ENCODE data around the gene KCNMB4. TPM values are rescaled to one million over a fixed set of nuclear protein-coding genes. Genes with fewer than 3 reads are reported as not detected.

KCNMB4 gene
- total RNA-seq, 1 experiment from 2014 or later = 1.9 TPM

DNA sequence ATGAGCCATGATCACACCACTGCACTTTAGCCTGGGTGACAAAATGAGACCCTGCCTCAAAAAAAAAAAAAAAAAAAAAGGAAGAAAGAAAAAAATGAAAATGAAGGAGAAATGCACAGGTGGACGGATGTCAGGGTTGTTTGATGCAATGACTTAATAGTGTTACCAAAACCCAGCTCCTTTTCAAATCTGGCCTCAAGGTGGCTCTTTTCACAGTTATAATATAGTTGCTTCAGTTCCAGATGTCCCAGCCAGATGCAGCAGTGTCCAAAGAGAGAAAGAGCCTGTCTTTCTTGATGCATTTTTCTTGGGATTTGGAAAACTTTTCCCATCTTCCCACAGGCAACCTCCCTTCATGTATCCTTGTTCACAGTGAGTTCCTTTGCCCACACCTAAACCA is 36.5 kb downstream of the KCNMB4 start:
- H3K36me3 ChIP-seq (ENCODE audit: insufficient read depth, low read length, poor library complexity, severe bottlenecking) = no peaks in the 10 kb centered on the region
- ChIA-PET POLR2A (ENCODE audit: low non-redundant PET) (no interaction called here), CTCF (interaction anchor here (1.1 kb wide), 1 partner anchor 174 kb away, joined by 4 read pairs; no protein-coding TSS in a partner anchor)
- no peak overlapping the region for H3K4me3 ChIP-seq (ENCODE audit: low read depth, low read length, poor library complexity, severe bottlenecking)
- H3K4me1 ChIP-seq (ENCODE audit: insufficient read depth, low read length, poor library complexity, severe bottlenecking) = no peaks in the 10 kb centered on the region
- no peaks in the 10 kb centered on the region for H3K27me3 ChIP-seq (replicated peaks; ENCODE audit: insufficient read depth, low read depth, low read length, poor library complexity)
- intact Hi-C loops (cut with micrococcal nuclease; ENCODE audit: unreplicated experiment) = no loop called here
- no peaks in the 10 kb centered on the region for H3K9me3 ChIP-seq (ENCODE audit: low read depth, low read length, poor library complexity, severe bottlenecking)
- no peak for TF ChIP-seq EZH2 (IDR thresholded peaks at IDR 0.05; ENCODE audit: borderline replicate concordance, low read depth, low read length, poor library complexity, severe bottlenecking)
- TF ChIP-seq, protein P1, sequence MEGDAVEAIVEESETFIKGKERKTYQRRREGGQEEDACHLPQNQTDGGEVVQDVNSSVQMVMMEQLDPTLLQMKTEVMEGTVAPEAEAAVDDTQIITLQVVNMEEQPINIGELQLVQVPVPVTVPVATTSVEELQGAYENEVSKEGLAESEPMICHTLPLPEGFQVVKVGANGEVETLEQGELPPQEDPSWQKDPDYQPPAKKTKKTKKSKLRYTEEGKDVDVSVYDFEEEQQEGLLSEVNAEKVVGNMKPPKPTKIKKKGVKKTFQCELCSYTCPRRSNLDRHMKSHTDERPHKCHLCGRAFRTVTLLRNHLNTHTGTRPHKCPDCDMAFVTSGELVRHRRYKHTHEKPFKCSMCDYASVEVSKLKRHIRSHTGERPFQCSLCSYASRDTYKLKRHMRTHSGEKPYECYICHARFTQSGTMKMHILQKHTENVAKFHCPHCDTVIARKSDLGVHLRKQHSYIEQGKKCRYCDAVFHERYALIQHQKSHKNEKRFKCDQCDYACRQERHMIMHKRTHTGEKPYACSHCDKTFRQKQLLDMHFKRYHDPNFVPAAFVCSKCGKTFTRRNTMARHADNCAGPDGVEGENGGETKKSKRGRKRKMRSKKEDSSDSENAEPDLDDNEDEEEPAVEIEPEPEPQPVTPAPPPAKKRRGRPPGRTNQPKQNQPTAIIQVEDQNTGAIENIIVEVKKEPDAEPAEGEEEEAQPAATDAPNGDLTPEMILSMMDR (conservative IDR thresholded peaks at IDR 0.05; ENCODE audit: low read depth, low read length) = 0 out of 2 replicates have a peak, but pooled peaks have one; percentile 20
- H3K27ac ChIP-seq (ENCODE audit: low read depth, low read length, poor library complexity, severe bottlenecking) = no peak overlapping the region
- peak; percentile 13 for DNase-seq (ENCODE audit: low spot score)
- no TSS peak for BruUV-seq (replicated peaks)

DNA sequence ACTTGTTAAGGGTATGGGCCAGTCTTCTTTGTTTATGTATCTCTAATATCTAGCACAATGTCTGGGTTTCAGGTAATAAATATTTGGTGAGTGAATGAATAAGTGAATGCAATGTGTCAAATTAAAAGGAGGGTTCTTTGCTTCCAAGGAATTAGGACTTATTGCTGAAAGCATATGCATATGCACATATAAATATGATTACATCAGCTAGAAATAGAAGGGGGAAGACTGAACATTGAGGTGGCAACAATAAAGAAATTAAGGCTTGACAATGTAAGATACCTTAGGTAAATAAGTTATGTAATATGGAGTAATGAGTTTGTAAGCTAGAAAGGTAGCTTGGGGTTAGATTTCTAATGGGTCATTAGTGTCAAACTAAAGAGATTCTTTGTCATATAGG is 37.7 kb downstream of the KCNMB4 start:
- no peak overlapping the region for H3K4me3 ChIP-seq (ENCODE audit: low read depth, low read length, poor library complexity, severe bottlenecking)
- no peaks in the 10 kb centered on the region for H3K36me3 ChIP-seq (ENCODE audit: insufficient read depth, low read length, poor library complexity, severe bottlenecking)
- no peaks in the 10 kb centered on the region for H3K9me3 ChIP-seq (ENCODE audit: low read depth, low read length, poor library complexity, severe bottlenecking)
- BruUV-seq (replicated peaks) = no TSS peak
- DNase-seq (ENCODE audit: low spot score) = no peak
- POLR2A ChIA-PET (ENCODE audit: low non-redundant PET) = no interaction called here
- intact Hi-C loops (cut with micrococcal nuclease; ENCODE audit: unreplicated experiment) = no loop called here
- H3K4me1 ChIP-seq (ENCODE audit: insufficient read depth, low read length, poor library complexity, severe bottlenecking) = no peaks in the 10 kb centered on the region
- TF ChIP-seq, protein P1 (conservative IDR thresholded peaks at IDR 0.05; ENCODE audit: low read depth, low read length) = no peak
- TF ChIP-seq EZH2 (IDR thresholded peaks at IDR 0.05; ENCODE audit: borderline replicate concordance, low read depth, low read length, poor library complexity, severe bottlenecking) = no peak
- no peaks in the 10 kb centered on the region for H3K27me3 ChIP-seq (replicated peaks; ENCODE audit: insufficient read depth, low read depth, low read length, poor library complexity)
- CTCF ChIA-PET = no interaction called here
- no peak overlapping the region for H3K27ac ChIP-seq (ENCODE audit: low read depth, low read length, poor library complexity, severe bottlenecking)

- Histone ChIP-seq H3K9me3 (ENCODE audit: low read depth, low read length, poor library complexity, severe bottlenecking) (no peaks in the 10 kb centered on the region), H3K4me1 (ENCODE audit: insufficient read depth, low read length, poor library complexity, severe bottlenecking) (no peaks in the 10 kb centered on the region), H3K27me3 (replicated peaks; ENCODE audit: insufficient read depth, low read depth, low read length, poor library complexity) (no peaks in the 10 kb centered on the region), H3K27ac (ENCODE audit: low read depth, low read length, poor library complexity, severe bottlenecking) (no peak overlapping the region), H3K4me3 (ENCODE audit: low read depth, low read length, poor library complexity, severe bottlenecking) (no peak overlapping the region), H3K36me3 (ENCODE audit: insufficient read depth, low read length, poor library complexity, severe bottlenecking) (no peaks in the 10 kb centered on the region)
- ChIA-PET POLR2A (ENCODE audit: low non-redundant PET) (no interaction called here), CTCF (no interaction called here)
- no TSS peak for BruUV-seq (replicated peaks)
- TF ChIP-seq, protein P1 (conservative IDR thresholded peaks at IDR 0.05; ENCODE audit: low read depth, low read length) = no peak
- TF ChIP-seq EZH2 (IDR thresholded peaks at IDR 0.05; ENCODE audit: borderline replicate concordance, low read depth, low read length, poor library complexity, severe bottlenecking) = no peak
- DNase-seq (ENCODE audit: low spot score) = no peak
- intact Hi-C loops (cut with micrococcal nuclease; ENCODE audit: unreplicated experiment) = no loop called here
Measured at GRCh38 chr12:70408004-70408790, 42.1 kb downstream of the KCNMB4 start.

Measured in A673 (cell line).